HepG2 (cell line): ENCODE results near the gene SAMD14. TPM values are rescaled to one million over a fixed set of nuclear protein-coding genes. Genes with fewer than 3 reads are reported as not detected.

Source experiments
- SALL2 ChIP-seq: sonication (generic); formaldehyde crosslinking; IDR thresholded peaks from 2 replicates; pipeline ENCODE4 v1.8.1; 2023; ENCODE audit warnings: mild to moderate bottlenecking, missing genetic modification reagents, inconsistent platforms
- SUZ12 ChIP-seq: fragments of 150-350 bp; IDR thresholded peaks from 2 replicates; pipeline ENCODE4 v1.6.1; 2014; ENCODE audit warnings: low read depth, low read length
- WIZ ChIP-seq: sonication (generic); formaldehyde crosslinking; IDR thresholded peaks from 2 replicates; pipeline ENCODE4 v1.5.1; 2020; ENCODE audit warnings: mild to moderate bottlenecking, missing genetic modification reagents
- ZFP90 ChIP-seq: sonication (generic); formaldehyde crosslinking; IDR thresholded peaks from 2 replicates; pipeline ENCODE4 v1.8.0; 2022; ENCODE audit warnings: missing genetic modification reagents, mild to moderate bottlenecking, inconsistent platforms, borderline replicate concordance
- ZFX ChIP-seq: sonication (generic); formaldehyde crosslinking; IDR thresholded peaks from 2 replicates; pipeline ENCODE4 v1.4.0; 2020; ENCODE audit warnings: mild to moderate bottlenecking, low read depth, missing genetic modification reagents, moderate library complexity
- ZNF20 ChIP-seq: sonication (generic); formaldehyde crosslinking; IDR thresholded peaks from 2 replicates; pipeline ENCODE4 v1.4.0; 2020; ENCODE audit warnings: mild to moderate bottlenecking, moderate library complexity, missing genetic modification reagents
- ZNF335 ChIP-seq: sonication (generic); formaldehyde crosslinking; IDR thresholded peaks from 2 replicates; pipeline ENCODE4 v1.4.0; 2020; ENCODE audit warnings: missing genetic modification reagents
- ZNF513 ChIP-seq: sonication (generic); formaldehyde crosslinking; conservative IDR thresholded peaks from 2 replicates; pipeline ENCODE4 v1.5.0; 2020; ENCODE audit warnings: missing genetic modification reagents
- ZNF556 ChIP-seq: sonication (generic); formaldehyde crosslinking; IDR thresholded peaks from 2 replicates; pipeline ENCODE4 v1.4.0; 2020; ENCODE audit warnings: mild to moderate bottlenecking, missing genetic modification reagents, borderline replicate concordance
- ZNF572 ChIP-seq: sonication (generic); formaldehyde crosslinking; IDR thresholded peaks from 2 replicates; pipeline ENCODE4 v1.5.1; 2020; ENCODE audit warnings: mild to moderate bottlenecking, missing genetic modification reagents
- polyA plus RNA-seq, 8 experiments: library from polyadenylated mRNA; depleted of rRNA in 3 of 8; stranded (reverse) in 7 of 8; unstranded in 1 of 8; fragments of >200 nt; fragmentation: Illumina TruSeq in 4 of 8; extraction: Trizol in 4 of 8; gene quantifications; 2 replicates each; pipeline versions ENCODE4 v1.2.1 to v1.2.3, GENCODE V29; 2011 to 2016; ENCODE audit warnings: low read depth in 4 of 8, missing spikeins in 1 of 8, mixed read lengths in 1 of 8; ENCODE audit not compliant: insufficient read depth in 1 of 8
- total RNA-seq, 5 experiments: library from RNA; depleted of rRNA; stranded (reverse); fragments of >200 nt; fragmentation: Illumina TruSeq; extraction: Trizol; gene quantifications; 2 replicates each; pipeline ENCODE4 v1.2.3, GENCODE V29; 2016; ENCODE audit warnings: low read depth in 1 of 5
- TF ChIP-seq, protein P1 (sequence below): sonication (generic); formaldehyde crosslinking; IDR thresholded peaks from 2 replicates; pipeline ENCODE4 v1.4.0; 2020; ENCODE audit warnings: missing genetic modification reagents, borderline replicate concordance
- TF ChIP-seq, protein P2 (sequence below): IDR thresholded peaks from 2 replicates; pipeline ENCODE4 v1.6.1; 2012; ENCODE audit warnings: low read length, improper control_type of control experiment
- TF ChIP-seq, protein P3 (sequence below): sonication (generic); formaldehyde crosslinking; IDR thresholded peaks from 2 replicates; pipeline ENCODE4 v1.4.0; 2020; ENCODE audit warnings: mild to moderate bottlenecking, missing genetic modification reagents, borderline replicate concordance

Gene SAMD14
- total and polyA plus RNA-seq, 2 of the 13 experiments (the other 11 are each of a cell fraction or from before 2014, with no cell fraction given) = 0.07 to 0.22 TPM

GRCh38 chr17:50094753-50095619, 35.0 kb downstream of the SAMD14 start, which contains the start of gene PDK2 (continued):
- TF ChIP-seq, protein P1, sequence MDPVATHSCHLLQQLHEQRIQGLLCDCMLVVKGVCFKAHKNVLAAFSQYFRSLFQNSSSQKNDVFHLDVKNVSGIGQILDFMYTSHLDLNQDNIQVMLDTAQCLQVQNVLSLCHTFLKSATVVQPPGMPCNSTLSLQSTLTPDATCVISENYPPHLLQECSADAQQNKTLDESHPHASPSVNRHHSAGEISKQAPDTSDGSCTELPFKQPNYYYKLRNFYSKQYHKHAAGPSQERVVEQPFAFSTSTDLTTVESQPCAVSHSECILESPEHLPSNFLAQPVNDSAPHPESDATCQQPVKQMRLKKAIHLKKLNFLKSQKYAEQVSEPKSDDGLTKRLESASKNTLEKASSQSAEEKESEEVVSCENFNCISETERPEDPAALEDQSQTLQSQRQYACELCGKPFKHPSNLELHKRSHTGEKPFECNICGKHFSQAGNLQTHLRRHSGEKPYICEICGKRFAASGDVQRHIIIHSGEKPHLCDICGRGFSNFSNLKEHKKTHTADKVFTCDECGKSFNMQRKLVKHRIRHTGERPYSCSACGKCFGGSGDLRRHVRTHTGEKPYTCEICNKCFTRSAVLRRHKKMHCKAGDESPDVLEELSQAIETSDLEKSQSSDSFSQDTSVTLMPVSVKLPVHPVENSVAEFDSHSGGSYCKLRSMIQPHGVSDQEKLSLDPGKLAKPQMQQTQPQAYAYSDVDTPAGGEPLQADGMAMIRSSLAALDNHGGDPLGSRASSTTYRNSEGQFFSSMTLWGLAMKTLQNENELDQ (CRISPR knock-in tag) = 0 out of 2 replicates have a peak, but pooled peaks have one; percentile 18
- TF ChIP-seq ZFP90 (CRISPR knock-in tag) (no peak; the same call in 1 of the 2 replicates), ZNF556 (CRISPR knock-in tag) (peak; percentile 74), SUZ12 (no peak), ZNF20 (CRISPR knock-in tag) (0 out of 2 replicates have a peak, but pooled peaks have one; percentile 75), ZNF513 (CRISPR knock-in tag) (no peak), WIZ (CRISPR knock-in tag) (peak; percentile 76), SALL2 (CRISPR knock-in tag) (peak; percentile 85), ZNF572 (CRISPR knock-in tag) (0 out of 2 replicates have a peak, but pooled peaks have one; percentile 30), ZNF335 (CRISPR knock-in tag) (peak; percentile 45; the same call in 1 of the 2 replicates), ZFX (CRISPR knock-in tag) (peak; percentile 87)
- TF ChIP-seq, protein P2, sequence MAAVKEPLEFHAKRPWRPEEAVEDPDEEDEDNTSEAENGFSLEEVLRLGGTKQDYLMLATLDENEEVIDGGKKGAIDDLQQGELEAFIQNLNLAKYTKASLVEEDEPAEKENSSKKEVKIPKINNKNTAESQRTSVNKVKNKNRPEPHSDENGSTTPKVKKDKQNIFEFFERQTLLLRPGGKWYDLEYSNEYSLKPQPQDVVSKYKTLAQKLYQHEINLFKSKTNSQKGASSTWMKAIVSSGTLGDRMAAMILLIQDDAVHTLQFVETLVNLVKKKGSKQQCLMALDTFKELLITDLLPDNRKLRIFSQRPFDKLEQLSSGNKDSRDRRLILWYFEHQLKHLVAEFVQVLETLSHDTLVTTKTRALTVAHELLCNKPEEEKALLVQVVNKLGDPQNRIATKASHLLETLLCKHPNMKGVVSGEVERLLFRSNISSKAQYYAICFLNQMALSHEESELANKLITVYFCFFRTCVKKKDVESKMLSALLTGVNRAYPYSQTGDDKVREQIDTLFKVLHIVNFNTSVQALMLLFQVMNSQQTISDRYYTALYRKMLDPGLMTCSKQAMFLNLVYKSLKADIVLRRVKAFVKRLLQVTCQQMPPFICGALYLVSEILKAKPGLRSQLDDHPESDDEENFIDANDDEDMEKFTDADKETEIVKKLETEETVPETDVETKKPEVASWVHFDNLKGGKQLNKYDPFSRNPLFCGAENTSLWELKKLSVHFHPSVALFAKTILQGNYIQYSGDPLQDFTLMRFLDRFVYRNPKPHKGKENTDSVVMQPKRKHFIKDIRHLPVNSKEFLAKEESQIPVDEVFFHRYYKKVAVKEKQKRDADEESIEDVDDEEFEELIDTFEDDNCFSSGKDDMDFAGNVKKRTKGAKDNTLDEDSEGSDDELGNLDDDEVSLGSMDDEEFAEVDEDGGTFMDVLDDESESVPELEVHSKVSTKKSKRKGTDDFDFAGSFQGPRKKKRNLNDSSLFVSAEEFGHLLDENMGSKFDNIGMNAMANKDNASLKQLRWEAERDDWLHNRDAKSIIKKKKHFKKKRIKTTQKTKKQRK = no peak
- TF ChIP-seq, protein P3, sequence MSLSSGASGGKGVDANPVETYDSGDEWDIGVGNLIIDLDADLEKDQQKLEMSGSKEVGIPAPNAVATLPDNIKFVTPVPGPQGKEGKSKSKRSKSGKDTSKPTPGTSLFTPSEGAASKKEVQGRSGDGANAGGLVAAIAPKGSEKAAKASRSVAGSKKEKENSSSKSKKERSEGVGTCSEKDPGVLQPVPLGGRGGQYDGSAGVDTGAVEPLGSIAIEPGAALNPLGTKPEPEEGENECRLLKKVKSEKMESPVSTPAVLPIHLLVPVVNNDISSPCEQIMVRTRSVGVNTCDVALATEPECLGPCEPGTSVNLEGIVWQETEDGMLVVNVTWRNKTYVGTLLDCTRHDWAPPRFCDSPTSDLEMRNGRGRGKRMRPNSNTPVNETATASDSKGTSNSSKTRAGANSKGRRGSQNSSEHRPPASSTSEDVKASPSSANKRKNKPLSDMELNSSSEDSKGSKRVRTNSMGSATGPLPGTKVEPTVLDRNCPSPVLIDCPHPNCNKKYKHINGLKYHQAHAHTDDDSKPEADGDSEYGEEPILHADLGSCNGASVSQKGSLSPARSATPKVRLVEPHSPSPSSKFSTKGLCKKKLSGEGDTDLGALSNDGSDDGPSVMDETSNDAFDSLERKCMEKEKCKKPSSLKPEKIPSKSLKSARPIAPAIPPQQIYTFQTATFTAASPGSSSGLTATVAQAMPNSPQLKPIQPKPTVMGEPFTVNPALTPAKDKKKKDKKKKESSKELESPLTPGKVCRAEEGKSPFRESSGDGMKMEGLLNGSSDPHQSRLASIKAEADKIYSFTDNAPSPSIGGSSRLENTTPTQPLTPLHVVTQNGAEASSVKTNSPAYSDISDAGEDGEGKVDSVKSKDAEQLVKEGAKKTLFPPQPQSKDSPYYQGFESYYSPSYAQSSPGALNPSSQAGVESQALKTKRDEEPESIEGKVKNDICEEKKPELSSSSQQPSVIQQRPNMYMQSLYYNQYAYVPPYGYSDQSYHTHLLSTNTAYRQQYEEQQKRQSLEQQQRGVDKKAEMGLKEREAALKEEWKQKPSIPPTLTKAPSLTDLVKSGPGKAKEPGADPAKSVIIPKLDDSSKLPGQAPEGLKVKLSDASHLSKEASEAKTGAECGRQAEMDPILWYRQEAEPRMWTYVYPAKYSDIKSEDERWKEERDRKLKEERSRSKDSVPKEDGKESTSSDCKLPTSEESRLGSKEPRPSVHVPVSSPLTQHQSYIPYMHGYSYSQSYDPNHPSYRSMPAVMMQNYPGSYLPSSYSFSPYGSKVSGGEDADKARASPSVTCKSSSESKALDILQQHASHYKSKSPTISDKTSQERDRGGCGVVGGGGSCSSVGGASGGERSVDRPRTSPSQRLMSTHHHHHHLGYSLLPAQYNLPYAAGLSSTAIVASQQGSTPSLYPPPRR (CRISPR knock-in tag) = 0 out of 2 replicates have a peak, but pooled peaks have one; percentile 23
